Right renal pelvis (tissue), 4 donors: ENCODE results near the gene KIAA2012. TPM values are rescaled to one million over a fixed set of nuclear protein-coding genes. Genes with fewer than 3 reads are reported as not detected.

Source experiments
- DNase-seq, 4 donors: peaks; one replicate each; pipeline ENCODE4 v3.0.0-alpha.2; 2013; ENCODE audit warnings: low read depth in 4 of 4, low spot score in 3 of 4, missing footprints in 1 of 4
- polyA plus RNA-seq, 4 donors: library from polyadenylated mRNA; unstranded; fragments of 120-200 nt; gene quantifications; one replicate each; pipeline ENCODE4 v1.2.1, GENCODE V29; 2013; ENCODE audit not compliant: insufficient read length in 4 of 4

Gene KIAA2012
- polyA plus RNA-seq, 4 donors, result 0.07 to 0.17 (median 0.12) TPM

DNA sequence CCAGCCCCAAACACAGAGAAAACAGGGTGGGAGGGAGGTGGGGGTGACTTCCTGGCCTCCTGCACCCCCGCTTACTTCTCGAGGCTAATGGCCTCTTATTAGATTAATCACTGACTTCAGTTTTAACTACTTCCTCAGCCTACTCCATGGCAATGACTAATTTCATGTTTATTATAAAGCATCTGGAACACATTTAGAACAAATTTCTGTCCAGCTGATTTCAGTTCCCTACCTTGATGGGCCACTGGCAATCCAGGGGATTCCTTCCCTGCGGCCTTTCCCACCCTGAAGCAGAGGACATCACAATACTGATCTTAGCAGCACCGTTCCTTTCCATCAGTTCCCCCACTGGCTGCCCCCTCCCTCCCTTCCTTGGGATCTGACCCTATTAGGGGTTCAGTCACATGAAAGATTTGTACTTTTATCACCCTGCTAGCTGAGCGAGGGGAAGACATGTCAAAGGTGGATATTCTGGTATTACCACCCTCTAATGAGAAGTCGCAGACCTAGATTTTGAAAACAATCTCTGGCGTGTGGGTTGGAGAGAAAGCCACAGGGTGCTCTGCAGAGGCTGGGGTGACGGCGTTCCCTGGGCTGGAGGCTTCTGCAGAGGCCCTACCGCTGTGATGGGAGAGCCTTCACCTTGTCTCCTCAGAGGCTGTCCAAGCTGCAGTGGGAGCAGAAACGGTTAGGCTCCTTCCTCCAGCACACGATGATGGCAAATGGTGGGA lies 67.6 kb downstream of the KIAA2012 start:
- no peak for DNase-seq

DNA sequence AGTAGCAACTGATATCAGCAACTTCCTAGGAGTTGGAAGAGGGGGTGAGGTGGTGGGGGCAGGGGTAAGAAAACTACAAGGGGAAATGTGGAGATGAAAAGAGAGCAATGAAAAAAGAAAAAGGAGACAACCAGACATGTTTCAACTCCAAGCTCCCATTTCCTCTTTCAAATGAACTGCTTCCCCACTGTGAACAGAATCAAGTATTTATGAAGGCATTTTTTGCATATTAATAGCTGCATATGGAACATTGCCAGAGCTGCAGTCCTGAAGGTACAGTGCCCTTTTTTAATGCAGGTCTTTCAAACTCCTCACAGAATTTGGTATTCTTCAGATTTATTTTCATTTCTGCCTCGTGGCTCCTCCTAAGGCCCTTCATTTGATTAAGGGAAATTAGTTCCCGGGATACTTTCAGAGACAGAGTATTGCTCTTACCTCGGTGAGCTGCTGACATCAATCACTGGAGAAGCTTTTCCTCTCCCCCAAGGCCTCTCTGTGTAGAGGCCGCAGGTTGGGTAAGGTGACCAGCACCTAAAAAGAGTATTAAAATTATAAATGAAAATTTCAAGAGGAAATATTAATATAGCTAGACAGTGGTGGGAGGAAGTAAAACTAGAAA lies 68.4 kb downstream of the KIAA2012 start:
- no peak for DNase-seq

DNA sequence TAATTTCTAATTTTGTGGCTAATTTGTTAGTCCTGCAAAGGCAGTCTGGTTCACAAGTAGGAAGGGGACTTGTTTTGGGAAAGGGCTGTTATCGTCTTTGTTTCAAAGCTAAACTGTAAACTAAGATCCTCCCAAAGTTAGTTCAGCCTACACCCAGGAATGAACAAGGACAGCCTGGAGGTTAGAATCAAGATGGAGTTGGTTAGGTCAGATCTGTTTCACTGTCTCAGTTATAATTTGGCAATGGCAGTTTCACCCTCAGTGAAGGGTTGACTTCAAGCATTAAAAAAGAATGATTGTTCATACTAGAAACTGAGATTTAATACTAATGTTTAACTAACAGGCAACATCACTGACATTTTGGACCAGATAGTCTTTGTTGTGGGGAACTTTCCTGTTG lies 69.5 kb downstream of the KIAA2012 start:
- DNase-seq, result no peak

DNA sequence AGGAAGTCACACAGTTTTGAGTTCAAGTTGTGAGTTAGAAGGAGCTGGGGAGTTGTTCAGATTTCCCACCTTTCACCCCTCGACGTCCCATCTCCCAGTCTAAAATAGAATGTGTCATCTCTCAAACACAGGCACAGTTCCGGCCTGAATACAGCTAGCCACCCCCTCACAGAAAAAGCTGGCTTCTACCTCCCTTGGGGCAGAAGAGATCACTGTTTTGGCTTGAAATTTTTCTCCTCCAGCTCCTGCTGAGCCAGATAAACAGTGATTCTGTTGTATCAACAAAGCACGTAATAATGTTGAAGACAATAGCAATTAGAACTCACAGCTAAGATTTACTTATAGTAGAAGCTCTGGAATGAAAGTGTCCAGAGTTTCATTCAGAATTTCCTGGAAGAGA lies 74.7 kb downstream of the KIAA2012 start:
- no peak for DNase-seq

DNA sequence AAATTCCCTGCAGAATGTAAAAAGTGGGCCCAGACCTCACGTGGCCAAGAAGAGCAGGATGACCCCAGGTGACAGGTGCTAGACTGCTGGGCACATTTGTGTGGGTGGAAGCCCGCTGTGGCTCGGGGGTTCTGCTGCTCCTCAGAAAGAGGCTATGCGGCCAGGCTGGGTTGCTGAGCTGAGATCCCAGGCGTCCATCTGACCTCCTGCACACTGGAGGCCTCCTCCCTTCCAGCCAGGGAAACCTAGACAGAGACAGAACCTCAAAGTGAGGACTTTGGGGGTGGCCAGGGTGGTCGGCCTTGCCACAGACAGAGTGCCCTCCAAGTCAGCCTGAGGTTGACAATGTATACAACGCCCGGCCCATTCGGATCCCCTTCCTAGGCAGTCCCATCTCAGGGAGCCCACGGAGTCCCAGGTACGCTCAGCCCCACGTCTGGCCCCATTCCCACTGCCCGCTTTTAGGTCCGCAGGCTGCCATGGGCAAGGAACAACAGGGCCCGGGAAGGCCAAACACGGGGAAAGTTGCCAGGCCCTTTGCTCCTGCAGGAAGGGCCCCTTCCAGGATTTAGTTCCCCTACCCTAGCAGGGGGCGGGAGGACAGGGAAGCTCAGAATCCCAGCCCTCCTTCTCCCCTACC lies 75.6 kb downstream of the KIAA2012 start:
- DNase-seq, result no peak

DNA sequence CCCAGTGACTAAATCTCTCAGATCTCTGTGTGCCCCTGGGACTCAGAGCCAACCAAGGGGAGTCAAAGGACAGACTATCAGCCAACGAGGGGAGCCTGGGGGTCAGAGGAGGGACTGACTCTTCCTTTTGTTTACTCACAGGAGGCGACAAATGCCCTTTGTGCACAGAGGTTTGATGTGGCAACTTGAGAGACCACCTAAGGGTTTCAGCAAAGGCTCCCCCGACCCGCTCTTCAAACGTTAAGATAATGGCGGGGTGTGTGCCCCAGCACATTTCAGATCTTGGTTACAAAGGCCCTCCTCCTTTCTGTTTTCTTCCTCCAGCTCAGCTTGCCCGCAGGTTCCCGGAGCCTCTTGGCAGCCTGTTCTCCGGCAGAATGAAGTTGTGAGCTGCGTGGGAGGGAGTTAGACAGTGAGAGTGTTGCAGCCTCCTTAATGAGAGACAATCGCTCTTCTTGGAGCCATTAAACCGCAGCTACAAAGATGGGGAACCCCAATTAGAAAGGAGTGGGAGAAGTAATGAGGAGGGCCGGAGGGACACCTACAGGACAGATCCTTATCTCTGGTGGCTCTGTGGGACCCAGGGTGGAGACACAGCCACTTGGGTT lies 76.2 kb downstream of the KIAA2012 start:
- no peak for DNase-seq

DNA sequence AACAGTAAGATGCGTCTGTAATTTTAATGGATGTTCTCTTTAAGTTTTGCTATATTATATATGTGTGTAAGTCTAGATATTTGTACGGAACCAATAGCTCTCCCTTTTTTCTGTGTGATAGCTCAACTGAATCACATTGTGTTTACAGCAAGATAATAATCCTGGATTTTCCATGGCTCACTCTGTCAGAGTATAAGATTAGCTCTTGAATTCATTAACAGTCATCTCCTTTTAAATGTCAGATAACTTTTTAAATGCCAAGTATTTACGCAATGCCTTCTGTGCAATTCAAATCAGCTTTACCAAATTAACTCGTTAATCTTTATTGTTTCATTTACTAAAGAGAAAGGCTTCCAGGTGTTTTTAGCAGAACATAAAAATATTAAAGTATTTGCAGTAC lies 76.9 kb downstream of the KIAA2012 start:
- DNase-seq, result no peak

DNA sequence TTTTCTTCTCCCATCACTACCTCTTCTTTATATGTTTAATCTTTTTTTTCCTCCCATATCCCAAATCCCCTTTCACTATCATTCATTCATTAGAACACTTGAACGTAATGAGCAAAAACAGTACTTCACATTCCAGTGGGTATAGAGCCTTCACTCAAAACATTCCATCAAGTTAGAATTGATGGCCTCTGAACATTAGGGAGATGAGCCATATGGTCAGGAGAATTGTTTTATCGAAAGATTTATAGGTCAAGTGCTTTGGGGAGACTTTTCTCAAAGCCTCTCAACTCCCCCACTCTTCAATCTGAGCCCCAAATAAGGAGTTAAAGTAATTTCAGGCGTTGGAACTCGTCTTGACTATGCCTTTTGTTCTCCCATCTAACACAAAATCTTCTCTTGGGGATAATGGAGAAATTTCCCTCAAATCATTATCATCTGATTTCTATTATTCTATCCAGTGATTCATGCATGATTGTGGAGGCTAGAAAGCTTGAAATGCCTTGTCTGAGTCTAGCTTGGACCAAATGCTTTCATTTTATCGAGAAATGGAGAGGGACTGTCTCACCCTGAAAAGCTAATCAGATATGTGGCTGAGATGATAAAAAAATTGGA lies 79.2 kb downstream of the KIAA2012 start:
- DNase-seq, result no peak

DNA sequence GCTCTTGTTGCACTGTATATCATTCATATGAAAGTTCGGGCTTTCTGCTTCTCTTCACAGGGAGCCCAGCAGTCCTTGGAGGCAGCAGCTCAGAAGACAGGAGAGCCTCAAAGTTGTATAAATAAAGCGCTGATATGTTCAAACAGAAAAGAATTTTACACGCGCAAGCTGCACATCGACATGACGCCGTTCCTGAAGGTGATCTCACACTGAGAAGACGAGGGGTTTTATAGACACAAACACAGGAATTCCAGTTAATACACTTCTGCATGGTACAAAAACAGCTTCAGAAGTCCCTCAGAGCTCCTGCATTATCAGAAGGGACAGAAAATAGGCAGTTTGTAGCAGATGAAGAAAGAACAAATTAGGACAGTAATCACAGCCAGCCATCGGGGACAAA lies 81.6 kb downstream of the KIAA2012 start:
- no peak for DNase-seq

DNA sequence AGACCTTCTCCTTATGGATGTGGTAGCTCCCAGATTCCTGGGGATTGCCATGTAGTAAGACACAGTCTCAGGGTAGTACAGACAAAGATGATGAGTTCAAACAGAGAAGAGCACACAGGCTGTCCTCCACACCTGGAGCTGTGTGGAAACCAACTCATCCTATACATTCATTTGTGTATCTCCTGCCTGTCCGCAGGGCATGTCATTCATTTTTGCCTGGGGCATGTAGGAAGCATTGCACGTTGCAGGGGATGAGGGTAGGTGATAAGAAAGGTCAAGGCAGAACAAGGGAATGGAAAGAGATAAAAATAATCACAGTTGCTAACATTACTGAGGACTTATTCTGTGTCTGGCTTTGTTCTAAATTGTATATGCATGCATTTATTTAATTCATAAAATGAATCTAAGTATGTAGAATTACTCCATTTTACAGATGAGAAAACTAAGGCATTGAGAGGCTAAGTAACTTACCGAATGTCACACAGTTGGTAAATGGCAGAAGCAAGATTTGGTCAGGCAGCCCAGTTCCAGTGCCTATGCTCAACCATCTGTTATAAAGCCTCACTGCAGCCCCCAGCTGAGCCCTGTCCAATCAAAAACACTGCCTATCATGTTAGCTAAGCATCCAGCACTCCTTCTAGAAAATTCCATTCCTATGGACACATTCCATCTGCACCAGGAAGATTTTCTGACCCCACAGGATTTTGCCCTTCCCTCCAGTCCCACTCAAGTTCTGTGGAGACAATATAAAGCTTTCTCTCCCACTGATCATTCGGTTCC lies 84.3 kb downstream of the KIAA2012 start:
- DNase-seq, result no peak

DNA sequence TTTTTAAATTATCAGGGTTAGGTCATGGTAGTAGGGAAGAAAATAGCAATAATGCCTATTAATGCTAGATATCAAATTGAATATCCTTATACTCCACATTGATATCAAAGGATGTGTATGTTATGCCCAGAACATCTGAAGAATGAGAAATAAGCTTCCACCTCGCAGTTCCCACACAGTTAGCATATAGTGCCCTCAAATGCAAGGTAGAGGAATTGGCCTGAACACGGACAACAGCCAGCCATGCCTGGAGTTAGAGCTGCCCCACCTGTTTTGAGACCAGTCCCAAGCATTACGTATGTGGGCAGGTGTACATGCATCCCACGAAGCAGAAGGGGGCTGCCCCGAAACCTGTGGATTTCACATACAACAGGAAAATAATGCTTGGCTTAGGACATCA lies 85.7 kb downstream of the KIAA2012 start:
- DNase-seq, result no peak

DNA sequence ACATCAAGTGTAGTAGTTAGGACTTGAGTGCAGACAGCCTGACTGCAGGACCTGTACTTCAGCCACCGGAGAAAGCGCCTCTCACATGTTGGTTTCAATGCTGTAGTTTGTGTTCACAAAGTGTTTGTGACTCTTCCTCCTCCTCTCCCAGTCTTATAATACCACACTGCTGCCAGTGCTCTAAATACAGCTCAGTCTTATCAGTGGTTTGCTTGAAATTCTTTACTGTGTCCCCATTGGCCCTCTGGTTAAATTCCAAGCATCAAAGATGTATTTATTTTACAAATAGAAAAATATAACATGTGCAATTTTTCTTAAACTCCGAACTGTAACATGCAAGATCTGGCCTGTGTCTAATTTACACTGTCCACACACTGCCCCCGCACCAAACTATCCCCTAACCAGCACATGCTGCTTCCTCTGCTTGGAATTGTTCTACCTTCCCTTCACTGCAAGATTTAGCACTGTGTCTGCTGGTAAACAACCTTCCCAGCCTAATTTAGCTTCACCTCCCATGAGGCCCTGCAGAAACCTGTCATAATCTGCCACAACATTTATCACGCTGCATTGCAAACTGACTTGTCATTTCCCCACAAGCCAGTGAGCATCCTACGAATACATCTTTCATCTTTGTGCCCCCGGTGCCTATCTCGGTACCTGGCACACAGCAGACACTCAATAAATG lies 88.2 kb downstream of the KIAA2012 start:
- DNase-seq, result no peak

DNA sequence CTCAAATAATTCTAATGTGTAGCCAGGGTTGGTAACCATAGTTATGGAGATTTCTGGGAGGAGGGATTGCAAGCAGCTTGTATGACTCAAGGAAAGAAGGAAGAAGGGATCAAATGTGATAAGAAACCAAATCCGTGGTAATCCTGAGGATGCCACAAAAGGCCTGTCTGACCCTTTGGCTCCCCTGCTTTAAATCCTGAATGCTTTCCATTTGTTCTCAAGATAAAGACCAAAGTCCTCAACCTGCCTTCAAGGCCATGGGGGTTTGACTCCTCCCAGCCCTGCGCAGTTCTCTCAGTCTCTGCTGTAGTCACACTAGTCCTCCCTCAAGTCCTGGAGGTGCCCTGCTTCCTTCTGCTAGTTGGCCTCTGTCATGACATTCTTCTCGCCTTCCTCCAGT lies 91.4 kb downstream of the KIAA2012 start:
- no peak for DNase-seq

DNA sequence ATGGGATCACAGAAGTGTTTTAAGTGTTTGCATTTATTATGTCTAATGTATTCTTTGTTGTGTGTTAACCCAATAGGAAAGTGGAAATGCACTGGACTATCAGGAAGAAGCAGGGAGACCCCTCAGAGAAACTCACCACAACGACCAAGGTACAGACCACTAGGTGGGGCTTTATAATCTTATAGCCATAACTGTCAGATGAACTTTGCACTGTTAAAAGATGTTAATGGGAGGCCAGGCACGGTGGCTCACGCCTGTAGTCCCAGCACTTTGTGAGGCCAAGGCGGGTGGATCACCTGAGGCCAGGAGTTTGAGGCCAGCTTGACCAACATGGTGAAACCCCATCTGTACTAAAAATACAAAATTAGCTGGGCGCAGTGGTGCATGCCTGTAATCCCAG lies 92.2 kb downstream of the KIAA2012 start:
- DNase-seq, result no peak

DNA sequence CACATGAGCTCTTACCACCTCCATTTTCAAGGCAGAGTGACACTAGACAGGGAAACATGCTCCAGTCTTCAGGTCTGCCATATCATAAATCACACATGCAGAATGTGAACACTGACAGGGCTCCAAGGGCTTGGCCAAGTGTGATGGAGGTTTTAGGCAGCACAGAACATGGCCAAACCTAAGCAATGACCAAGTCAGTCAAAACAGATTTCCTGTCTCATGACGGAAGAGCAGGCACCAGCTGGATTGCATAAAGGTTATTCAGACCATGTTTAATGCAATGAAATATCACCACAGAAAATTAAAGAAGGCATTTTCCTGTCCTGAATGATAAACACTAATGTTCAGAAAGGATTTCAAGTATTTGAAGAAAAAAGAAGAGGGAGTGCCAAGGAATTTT lies 92.9 kb downstream of the KIAA2012 start:
- no peak for DNase-seq

DNA sequence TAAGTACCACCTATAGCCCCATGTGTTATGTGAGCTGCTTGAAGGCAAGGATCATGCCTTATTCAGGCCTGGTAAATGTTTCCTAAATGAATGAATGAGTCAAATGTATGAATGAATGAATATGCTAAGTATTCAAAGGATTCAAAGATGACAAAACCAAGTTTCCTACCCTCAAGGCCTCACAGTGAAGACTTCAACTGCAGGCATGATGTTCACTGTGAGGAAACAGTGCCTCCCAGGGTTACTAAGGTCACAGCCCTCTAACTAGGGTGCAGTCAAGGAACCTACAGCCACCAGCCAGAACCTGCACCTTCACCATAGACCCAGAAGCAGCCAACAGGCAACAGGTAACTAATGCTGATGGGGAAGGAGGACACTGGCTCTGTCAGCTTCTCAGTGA lies 96.1 kb downstream of the KIAA2012 start:
- no peak for DNase-seq

DNA sequence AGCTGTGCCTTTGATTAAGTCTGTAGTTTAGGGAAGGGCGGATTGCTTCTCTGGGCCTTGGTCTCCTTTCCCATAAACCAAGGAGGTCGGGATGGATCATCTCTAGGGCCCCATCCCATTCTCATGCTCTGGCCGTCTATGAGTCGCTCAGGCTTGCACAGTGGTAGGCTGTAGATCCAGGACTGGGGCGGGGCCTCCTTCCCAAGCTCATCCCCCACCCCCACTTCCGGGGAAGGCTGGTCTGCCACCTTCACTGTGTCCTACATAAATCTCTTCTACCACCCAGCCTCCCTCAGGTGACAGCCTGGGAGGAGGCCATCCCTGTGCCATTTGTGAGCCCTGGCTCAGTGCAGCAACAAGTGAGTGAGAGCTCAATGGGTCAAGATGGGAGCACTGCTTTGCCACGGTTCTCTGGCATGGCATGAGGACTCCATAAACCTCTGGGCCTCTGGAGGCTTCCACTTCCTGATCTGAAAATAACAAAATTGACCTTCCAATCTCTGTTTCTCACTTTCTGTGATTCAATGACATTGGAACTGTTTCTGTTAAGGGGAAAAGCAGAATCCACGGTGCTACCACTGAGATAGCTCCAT lies 96.9 kb downstream of the KIAA2012 start:
- no peak for DNase-seq

DNA sequence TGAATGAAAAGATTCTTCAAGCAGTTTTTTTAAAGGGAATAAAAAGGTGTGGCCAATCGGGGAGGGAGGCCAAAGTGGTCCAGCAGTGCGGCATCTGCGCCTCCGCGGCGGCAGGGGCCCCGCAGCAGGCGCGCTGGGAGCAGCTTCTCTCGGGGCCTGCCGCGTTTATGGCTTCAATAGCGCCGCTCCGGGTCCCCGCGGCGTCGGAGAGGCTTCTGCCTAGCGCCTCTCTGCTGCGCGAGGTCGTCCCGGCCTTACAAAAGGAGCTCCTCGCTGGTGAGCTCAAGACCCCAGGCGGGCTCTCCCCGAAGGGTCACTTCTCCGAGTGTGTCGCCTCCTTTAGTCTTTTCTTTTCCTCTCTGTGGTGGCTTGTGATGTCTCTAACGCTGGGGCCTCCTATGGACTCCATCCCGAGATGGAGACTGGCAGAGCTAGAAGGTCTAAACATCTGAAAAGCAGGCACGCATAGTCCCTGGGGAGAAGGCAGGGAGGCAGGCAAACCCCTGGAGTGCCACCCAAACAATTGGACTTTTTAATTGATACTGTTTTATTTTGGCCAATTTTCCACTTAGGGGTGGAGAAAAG lies 98.3 kb downstream of the KIAA2012 start:
- DNase-seq, result no peak
